Measurements from ENCODE around the gene CD151. TPM values are rescaled to one million over a fixed set of nuclear protein-coding genes. Genes with fewer than 3 reads are reported as not detected.
A peak's percentile ranks its signal among the peaks of the same experiment; 100 is the strongest.

CD151 gene
- total RNA-seq, 1 experiment from 2014 or later: 115 TPM

DNA sequence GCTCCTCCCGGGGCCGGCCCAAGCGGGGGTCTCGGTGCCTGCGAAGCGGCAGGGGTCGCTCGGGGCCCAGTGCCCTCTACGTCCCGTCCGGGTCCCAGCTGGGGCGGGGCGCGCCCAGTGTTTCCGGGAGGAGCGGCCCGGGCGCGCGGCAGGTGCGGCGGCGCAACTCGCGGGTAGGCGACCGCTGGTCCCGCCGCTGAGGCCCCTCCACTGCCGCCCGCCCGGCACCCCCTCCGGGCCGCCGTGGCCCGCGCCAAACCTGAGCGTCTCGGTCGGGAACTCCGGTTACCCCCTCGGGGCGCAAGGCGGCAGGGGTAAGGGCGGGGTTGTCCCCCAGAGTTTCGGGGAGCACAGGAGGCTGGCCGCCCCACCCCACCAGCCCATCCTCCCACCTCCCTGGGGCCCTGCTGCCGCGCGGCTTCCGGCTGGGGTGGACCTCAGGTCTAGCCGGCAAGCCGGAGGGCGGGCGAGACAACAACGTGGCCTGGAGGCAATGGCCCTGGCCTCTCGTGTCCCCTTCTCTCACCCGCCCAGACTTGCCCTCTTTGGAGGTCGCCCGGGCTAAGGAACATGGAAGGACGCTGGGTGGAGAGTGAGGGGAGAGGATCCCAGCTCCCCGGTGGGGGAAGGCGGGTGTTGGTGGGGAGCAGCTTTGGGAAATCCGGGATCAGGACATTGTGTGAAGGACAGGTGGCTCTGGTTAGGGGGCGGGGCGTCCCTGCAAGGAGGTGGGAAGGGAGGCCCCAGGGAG lies 5.4 kb upstream of the CD151 start (continued):
- TF ChIP-seq SMAD4 (CRISPR knock-in tag; IDR thresholded peaks at IDR 0.05) (no peak), ZNF671 (CRISPR knock-in tag; IDR thresholded peaks at IDR 0.05) (no peak), JUN (CRISPR knock-in tag; IDR thresholded peaks at IDR 0.05) (no peak), CBFB (CRISPR knock-in tag; IDR thresholded peaks at IDR 0.05; ENCODE audit: low read depth) (0 out of 2 replicates have a peak, but pooled peaks have one; percentile 26), RORB (CRISPR knock-in tag; IDR thresholded peaks at IDR 0.05) (no peak), IRF2 (CRISPR knock-in tag; IDR thresholded peaks at IDR 0.05; ENCODE audit: borderline replicate concordance, low read depth) (no peak), ZNF396 (CRISPR knock-in tag; IDR thresholded peaks at IDR 0.05; ENCODE audit: borderline replicate concordance) (no peak), ZNF138 (CRISPR knock-in tag; conservative IDR thresholded peaks at IDR 0.05) (no peak), ZNF232 (CRISPR knock-in tag; IDR thresholded peaks at IDR 0.05) (no peak), CREB1 (CRISPR knock-in tag; IDR thresholded peaks at IDR 0.05) (no peak), GABPB1 (CRISPR knock-in tag; IDR thresholded peaks at IDR 0.05) (0 out of 2 replicates have a peak, but pooled peaks have one; percentile 49)
- TF ChIP-seq, protein P1, sequence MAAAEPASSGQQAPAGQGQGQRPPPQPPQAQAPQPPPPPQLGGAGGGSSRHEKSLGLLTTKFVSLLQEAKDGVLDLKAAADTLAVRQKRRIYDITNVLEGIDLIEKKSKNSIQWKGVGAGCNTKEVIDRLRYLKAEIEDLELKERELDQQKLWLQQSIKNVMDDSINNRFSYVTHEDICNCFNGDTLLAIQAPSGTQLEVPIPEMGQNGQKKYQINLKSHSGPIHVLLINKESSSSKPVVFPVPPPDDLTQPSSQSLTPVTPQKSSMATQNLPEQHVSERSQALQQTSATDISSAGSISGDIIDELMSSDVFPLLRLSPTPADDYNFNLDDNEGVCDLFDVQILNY (CRISPR knock-in tag; IDR thresholded peaks at IDR 0.05): peak; percentile 39; the same call in 1 of the 2 replicates
- TF ChIP-seq, protein P2, sequence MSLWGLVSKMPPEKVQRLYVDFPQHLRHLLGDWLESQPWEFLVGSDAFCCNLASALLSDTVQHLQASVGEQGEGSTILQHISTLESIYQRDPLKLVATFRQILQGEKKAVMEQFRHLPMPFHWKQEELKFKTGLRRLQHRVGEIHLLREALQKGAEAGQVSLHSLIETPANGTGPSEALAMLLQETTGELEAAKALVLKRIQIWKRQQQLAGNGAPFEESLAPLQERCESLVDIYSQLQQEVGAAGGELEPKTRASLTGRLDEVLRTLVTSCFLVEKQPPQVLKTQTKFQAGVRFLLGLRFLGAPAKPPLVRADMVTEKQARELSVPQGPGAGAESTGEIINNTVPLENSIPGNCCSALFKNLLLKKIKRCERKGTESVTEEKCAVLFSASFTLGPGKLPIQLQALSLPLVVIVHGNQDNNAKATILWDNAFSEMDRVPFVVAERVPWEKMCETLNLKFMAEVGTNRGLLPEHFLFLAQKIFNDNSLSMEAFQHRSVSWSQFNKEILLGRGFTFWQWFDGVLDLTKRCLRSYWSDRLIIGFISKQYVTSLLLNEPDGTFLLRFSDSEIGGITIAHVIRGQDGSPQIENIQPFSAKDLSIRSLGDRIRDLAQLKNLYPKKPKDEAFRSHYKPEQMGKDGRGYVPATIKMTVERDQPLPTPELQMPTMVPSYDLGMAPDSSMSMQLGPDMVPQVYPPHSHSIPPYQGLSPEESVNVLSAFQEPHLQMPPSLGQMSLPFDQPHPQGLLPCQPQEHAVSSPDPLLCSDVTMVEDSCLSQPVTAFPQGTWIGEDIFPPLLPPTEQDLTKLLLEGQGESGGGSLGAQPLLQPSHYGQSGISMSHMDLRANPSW (CRISPR knock-in tag; conservative IDR thresholded peaks at IDR 0.05; ENCODE audit: low read depth): no peak
- TF ChIP-seq, protein P3, sequence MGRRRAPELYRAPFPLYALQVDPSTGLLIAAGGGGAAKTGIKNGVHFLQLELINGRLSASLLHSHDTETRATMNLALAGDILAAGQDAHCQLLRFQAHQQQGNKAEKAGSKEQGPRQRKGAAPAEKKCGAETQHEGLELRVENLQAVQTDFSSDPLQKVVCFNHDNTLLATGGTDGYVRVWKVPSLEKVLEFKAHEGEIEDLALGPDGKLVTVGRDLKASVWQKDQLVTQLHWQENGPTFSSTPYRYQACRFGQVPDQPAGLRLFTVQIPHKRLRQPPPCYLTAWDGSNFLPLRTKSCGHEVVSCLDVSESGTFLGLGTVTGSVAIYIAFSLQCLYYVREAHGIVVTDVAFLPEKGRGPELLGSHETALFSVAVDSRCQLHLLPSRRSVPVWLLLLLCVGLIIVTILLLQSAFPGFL (CRISPR knock-in tag; IDR thresholded peaks at IDR 0.05; ENCODE audit: borderline replicate concordance): no peak
- TF ChIP-seq, protein P4, sequence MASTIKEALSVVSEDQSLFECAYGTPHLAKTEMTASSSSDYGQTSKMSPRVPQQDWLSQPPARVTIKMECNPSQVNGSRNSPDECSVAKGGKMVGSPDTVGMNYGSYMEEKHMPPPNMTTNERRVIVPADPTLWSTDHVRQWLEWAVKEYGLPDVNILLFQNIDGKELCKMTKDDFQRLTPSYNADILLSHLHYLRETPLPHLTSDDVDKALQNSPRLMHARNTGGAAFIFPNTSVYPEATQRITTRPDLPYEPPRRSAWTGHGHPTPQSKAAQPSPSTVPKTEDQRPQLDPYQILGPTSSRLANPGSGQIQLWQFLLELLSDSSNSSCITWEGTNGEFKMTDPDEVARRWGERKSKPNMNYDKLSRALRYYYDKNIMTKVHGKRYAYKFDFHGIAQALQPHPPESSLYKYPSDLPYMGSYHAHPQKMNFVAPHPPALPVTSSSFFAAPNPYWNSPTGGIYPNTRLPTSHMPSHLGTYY (CRISPR knock-in tag; IDR thresholded peaks at IDR 0.05): no peak
- TF ChIP-seq, protein P5, sequence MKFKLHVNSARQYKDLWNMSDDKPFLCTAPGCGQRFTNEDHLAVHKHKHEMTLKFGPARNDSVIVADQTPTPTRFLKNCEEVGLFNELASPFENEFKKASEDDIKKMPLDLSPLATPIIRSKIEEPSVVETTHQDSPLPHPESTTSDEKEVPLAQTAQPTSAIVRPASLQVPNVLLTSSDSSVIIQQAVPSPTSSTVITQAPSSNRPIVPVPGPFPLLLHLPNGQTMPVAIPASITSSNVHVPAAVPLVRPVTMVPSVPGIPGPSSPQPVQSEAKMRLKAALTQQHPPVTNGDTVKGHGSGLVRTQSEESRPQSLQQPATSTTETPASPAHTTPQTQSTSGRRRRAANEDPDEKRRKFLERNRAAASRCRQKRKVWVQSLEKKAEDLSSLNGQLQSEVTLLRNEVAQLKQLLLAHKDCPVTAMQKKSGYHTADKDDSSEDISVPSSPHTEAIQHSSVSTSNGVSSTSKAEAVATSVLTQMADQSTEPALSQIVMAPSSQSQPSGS (CRISPR knock-in tag; IDR thresholded peaks at IDR 0.05; ENCODE audit: borderline replicate concordance, low read depth): no peak
- TF ChIP-seq, protein P6, sequence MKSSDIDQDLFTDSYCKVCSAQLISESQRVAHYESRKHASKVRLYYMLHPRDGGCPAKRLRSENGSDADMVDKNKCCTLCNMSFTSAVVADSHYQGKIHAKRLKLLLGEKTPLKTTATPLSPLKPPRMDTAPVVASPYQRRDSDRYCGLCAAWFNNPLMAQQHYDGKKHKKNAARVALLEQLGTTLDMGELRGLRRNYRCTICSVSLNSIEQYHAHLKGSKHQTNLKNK (CRISPR knock-in tag; IDR thresholded peaks at IDR 0.05): no peak
- TF ChIP-seq, protein P7, sequence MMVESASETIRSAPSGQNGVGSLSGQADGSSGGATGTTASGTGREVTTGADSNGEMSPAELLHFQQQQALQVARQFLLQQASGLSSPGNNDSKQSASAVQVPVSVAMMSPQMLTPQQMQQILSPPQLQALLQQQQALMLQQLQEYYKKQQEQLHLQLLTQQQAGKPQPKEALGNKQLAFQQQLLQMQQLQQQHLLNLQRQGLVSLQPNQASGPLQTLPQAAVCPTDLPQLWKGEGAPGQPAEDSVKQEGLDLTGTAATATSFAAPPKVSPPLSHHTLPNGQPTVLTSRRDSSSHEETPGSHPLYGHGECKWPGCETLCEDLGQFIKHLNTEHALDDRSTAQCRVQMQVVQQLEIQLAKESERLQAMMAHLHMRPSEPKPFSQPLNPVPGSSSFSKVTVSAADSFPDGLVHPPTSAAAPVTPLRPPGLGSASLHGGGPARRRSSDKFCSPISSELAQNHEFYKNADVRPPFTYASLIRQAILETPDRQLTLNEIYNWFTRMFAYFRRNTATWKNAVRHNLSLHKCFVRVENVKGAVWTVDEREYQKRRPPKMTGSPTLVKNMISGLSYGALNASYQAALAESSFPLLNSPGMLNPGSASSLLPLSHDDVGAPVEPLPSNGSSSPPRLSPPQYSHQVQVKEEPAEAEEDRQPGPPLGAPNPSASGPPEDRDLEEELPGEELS (CRISPR knock-in tag; IDR thresholded peaks at IDR 0.05): no peak
- TF ChIP-seq, protein P8, sequence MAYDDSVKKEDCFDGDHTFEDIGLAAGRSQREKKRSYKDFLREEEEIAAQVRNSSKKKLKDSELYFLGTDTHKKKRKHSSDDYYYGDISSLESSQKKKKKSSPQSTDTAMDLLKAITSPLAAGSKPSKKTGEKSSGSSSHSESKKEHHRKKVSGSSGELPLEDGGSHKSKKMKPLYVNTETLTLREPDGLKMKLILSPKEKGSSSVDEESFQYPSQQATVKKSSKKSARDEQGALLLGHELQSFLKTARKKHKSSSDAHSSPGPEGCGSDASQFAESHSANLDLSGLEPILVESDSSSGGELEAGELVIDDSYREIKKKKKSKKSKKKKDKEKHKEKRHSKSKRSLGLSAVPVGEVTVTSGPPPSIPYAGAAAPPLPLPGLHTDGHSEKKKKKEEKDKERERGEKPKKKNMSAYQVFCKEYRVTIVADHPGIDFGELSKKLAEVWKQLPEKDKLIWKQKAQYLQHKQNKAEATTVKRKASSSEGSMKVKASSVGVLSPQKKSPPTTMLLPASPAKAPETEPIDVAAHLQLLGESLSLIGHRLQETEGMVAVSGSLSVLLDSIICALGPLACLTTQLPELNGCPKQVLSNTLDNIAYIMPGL (CRISPR knock-in tag; IDR thresholded peaks at IDR 0.05): peak; percentile 48; the same call in 1 of the 2 replicates
- TF ChIP-seq, protein P9, sequence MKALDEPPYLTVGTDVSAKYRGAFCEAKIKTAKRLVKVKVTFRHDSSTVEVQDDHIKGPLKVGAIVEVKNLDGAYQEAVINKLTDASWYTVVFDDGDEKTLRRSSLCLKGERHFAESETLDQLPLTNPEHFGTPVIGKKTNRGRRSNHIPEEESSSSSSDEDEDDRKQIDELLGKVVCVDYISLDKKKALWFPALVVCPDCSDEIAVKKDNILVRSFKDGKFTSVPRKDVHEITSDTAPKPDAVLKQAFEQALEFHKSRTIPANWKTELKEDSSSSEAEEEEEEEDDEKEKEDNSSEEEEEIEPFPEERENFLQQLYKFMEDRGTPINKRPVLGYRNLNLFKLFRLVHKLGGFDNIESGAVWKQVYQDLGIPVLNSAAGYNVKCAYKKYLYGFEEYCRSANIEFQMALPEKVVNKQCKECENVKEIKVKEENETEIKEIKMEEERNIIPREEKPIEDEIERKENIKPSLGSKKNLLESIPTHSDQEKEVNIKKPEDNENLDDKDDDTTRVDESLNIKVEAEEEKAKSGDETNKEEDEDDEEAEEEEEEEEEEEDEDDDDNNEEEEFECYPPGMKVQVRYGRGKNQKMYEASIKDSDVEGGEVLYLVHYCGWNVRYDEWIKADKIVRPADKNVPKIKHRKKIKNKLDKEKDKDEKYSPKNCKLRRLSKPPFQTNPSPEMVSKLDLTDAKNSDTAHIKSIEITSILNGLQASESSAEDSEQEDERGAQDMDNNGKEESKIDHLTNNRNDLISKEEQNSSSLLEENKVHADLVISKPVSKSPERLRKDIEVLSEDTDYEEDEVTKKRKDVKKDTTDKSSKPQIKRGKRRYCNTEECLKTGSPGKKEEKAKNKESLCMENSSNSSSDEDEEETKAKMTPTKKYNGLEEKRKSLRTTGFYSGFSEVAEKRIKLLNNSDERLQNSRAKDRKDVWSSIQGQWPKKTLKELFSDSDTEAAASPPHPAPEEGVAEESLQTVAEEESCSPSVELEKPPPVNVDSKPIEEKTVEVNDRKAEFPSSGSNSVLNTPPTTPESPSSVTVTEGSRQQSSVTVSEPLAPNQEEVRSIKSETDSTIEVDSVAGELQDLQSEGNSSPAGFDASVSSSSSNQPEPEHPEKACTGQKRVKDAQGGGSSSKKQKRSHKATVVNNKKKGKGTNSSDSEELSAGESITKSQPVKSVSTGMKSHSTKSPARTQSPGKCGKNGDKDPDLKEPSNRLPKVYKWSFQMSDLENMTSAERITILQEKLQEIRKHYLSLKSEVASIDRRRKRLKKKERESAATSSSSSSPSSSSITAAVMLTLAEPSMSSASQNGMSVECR (CRISPR knock-in tag; IDR thresholded peaks at IDR 0.05; ENCODE audit: borderline replicate concordance): no peak

All from WTC11 (cell line).